ENCODE data around the gene EIF2B5.
A peak's percentile ranks its signal among the peaks of the same experiment; 100 is the strongest.
"Not testable (repeated sequence)": the region's sequence is repeated elsewhere in the genome, so short reads cannot be mapped to it uniquely, and the experiment has no call there.

EIF2B5 gene

GRCh38 chr3:184135149-184135910 lies at the start of gene EIF2B5:
TSS of gene EIF2B5 (plus strand) at chr3:184135358. CDS start at chr3:184135386, 28 bp downstream.
- peak; percentile 76 for DNase-seq

DNA sequence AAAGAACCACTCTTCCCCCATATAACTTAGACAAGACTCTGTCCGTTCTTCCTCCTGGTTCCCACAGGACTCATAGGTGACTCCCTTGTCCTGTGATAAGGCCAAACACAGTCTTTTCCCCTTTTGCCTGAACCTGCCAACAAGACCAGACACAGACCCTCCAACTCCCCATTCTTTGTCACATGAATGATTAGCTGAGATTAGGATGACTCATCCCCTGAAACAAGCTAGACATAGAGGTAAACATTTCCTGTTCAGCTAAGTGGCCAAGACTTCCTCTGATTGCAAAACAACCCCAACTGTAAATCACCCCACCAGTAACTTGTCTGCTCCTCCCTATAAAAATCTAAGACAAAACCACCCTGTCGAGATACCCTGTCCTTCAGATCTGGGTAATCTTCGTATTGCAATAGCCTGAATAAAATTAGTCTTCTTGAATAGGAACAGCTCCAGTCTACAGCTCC lies 49.7 kb upstream of the EIF2B5 start:
- no peak for DNase-seq

DNA sequence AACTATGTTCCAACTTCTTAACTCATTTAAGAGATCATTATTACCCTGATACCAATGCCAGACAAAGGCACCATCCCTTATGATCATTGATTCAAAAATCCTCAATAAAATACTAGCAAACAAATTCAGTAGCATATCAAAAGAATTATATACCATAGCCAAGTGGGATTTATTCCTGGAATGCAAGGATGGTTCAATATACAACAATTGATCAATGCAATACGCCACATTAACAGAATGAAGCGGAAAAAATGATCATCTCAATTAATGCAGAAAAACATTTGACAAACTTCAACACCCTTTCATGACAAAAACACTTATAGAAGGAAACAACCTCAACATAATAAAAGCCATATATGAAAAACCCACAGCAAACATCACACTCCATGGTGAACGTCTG lies 43.0 kb upstream of the EIF2B5 start:
- no peak for DNase-seq

DNA sequence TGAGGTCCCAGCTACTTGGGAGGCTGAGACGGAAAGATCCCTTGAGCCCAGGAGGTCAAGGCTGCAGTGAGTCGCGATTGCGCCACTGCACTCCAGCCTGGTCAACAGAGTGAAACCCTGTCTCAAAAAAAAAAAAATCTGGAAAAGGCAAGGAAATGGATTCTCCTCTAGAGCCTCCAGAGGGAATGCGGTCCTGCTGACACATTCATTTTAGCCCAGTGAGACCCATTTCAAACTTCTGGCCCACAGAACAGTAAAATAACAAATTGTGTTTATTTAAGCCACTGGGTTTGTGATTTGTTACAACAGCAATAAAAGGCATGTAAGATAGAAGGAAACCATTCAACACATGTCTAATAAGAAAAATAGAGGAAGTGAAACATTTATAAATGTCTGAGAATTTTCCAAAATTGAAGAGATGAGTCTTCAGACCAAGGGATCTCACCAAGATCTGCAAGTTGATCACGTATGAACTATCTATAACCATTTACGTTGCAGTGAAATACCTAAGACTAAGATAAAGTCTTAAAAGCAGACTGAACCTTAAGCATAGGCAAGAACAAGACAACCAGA lies 38.3 kb upstream of the EIF2B5 start, which contains the start of gene HTR3E:
TSS of gene HTR3E (plus strand) at position 254 of the 573 bp plus-strand sequence. CDS start 466 bp downstream, outside the sequence.
- DNase-seq: no peak

GRCh38 chr3:184097556-184097955 lies 37.6 kb upstream of the EIF2B5 start:
- DNase-seq: no peak

- DNase-seq: no peak
Measured at GRCh38 chr3:184099806-184100686, 35.1 kb upstream of the EIF2B5 start.

DNA sequence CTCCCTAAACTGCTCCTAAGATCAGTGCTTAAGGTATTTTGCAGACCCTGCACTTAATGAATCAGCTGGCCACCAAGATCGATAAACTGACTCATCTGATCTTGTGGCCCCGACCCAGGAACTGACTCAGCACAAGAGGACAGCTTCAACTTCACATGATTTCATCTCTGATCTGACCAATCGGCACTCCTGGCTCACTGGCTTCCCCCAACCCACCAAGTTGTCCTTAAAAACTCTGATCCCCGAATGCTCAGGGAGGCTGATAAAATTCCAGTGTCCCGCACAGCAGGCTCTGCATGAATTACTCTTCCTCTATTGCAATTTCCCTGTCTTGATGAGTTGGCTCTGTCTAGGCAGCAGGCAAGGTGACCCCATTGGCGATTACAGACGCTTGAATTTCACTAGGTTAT lies 24.8 kb upstream of the EIF2B5 start:
- DNase-seq: no peak

GRCh38 chr3:184116017-184116416 lies 19.1 kb upstream of the EIF2B5 start:
- no peak for DNase-seq

DNA sequence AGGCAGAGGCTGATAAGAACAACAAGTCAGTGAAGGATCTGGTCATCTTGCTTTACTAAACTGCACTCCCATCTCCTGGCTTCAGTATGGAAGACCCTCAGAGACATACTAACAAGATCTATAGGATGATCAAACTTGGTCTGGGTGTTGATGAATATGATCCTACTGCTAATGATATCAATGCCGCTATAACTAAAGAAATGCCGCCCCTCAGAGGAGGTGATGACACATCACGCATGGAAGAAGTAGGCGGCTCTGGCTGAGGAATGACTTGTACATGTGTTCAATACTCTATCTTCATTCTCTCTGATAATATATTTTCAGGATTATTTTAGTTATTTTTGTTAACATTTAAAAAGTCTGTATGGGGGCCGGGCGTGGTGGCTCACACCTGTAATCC lies 17.5 kb upstream of the EIF2B5 start:
- DNase-seq: no peak

GRCh38 chr3:184121031-184121430 lies 14.1 kb upstream of the EIF2B5 start:
- DNase-seq: not testable (repeated sequence)

DNA sequence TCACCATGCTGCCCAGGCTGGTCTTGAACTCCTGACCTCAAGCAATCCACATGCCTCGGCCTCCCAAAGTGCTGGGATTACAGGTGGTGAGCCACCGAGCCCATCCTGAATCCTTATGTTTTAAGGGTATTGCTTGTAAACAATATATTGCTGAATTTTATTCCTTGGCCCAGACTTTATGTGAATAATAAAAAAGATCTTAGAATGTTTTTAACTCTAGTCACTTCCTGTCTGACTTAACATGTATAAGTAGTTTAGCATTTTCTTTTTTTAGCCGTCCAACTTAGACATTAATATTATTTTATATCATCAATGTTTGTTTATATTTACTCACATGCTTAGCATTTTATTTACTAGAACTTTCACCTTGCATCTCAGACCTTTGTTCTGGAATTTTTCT lies 9.2 kb upstream of the EIF2B5 start:
- DNase-seq: no peak

GRCh38 chr3:184129012-184129411 lies 6.1 kb upstream of the EIF2B5 start:
- no peak for DNase-seq

- DNase-seq: no peak
Measured at GRCh38 chr3:184132945-184133344, 2.2 kb upstream of the EIF2B5 start.

DNA sequence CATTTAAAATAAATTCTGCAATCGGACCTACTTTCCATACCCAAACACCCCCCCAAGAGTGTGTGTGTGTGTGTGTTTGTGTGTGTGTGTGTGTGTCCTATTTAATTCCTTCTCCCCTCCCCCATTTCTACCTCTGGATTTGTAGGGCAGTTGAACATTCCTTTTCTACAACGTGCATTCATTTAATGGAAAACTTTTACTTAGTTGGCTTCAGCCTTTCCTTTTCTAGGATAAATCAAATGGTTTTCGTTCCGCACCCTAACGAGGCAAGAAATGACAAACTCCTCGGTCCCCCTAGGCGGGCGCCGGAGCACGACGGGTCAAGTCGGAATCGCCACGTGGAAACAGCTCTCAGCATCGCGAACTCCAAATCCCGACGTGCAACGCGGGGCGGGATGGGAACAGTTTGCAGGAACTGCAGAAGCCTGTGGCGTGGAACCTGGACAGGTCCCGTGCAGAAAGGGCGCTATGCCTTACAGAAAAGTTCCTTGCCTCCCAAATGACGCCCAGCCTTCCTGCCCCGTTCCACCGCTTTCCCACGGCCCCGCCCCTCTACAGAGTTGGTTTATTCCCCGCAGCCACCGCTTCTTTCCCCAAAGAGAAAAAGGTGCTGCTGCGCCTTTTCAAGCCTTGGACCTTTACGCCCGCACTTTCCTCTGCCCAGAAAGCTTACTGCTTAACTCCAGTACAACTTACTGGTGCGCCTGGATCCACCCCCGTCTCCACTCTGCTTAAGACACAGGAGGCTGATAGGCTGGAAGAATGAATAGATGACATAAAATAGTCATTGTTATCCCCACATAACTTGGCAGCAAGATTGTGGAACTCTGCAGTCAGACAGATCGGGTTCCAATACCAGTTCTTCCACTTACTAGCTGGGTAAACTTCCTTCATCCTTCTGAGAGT lies 1.1 kb upstream of the EIF2B5 start:
- peak; percentile 71 for DNase-seq

GRCh38 chr3:184134746-184135148 lies 411 bp upstream of the EIF2B5 start:
- DNase-seq: no peak

DNA sequence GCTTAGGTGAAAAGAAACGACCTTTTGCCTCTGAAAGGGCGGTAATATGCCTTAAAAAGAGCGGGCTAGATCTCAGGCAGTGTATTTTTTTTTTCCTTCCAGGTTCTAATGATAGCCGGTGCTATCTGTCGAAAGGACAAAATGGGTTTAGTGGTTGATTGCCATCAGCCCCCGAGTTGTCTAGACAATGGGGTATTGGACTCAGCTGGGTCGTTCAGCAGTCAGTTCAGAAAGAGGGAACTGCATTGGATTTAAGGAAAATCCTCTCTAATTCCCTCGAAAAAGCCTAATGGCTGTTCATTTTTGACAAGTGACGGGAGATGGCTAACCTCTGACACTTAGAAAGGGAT lies 728 bp downstream of the EIF2B5 start:
- DNase-seq: no peak

DNA sequence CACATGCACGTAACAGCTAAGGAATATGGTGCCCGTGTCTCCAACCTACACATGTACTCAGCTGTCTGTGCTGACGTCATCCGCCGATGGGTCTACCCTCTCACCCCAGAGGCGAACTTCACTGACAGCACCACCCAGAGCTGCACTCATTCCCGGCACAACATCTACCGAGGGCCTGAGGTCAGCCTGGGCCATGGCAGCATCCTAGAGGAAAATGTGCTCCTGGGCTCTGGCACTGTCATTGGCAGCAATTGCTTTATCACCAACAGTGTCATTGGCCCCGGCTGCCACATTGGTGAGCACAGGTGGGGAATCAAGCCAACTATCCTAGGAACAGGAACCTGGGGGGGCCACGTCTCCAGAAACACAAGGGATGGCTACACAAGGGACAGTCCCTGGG lies 5.3 kb downstream of the EIF2B5 start:
- no peak for DNase-seq

- no peak for DNase-seq
Measured at GRCh38 chr3:184142199-184142598, 7.0 kb downstream of the EIF2B5 start.

GRCh38 chr3:184143327-184143726 lies 8.2 kb downstream of the EIF2B5 start:
- DNase-seq: no peak

- DNase-seq: no peak
Measured at GRCh38 chr3:184144505-184144904, 9.3 kb downstream of the EIF2B5 start.

DNA sequence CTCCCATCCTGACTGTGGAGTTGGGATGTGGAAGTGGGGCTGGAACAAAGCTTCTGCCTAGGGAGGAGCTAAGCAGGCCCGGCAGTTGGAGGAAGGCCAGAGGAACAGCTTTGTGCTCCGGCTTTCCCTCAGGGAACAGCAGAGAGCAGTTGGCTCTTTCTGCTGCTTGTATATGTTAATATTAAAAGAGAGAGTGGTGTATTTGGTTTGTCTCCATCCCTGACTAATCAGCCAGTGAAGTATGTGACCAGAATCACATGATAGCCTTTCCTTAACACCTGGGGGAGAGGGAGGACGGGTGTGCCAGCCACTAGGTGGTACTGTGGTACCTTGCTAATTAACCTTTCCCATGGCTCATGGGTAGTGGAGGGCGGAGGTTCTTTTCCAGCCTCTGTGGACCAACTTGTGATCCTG lies 10.0 kb downstream of the EIF2B5 start:
- no peak for DNase-seq

DNA sequence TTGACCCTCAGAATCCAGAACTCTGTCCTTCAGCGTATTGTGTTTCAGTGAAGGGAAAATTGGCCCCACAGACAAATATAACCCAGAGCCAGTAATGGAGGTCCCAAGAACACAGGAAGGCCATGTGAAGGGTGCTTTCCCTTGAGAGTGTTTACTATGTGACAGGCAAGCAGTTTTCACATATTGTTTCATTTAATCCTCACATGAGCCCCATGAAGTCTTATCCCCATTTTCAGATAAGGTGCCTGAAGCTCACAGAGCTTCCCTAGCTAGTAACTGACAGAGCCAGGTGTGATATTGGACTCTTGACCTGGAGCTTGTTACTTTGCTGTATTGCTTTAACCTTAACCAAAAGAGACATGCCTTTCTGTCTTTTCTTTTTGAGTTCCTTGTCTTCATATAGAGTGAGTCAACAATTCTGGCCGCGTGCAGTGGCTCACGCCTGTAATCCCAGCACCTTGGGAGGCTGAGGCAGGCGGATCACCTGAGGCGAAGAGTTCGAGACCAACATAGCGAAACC lies 10.7 kb downstream of the EIF2B5 start:
- no peak for DNase-seq

All from GOT3 (cell line).